ENCODE data around the gene NPAS3.

NPAS3 gene

DNA sequence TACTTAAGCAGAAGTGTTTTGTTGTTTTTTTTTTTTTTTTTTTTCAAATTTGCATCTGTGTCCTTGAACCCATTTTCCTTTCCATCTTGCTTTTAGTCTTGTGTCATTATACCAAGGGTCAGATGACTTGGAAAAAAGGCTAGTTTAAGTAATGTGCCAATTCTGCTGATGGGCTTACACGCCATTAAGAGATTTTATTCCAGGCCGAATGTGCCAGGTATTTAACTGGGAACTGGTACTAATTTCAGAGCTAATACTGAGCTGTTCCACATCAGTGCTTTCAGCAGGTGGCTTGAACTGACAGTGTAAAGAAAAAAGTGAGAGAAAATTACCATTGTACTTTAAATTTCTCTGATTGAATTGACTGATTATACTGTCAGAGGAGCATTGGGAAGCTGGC, 224.9 kb downstream of the NPAS3 start:
- H3K4me3 ChIP-seq (ENCODE audit: low read depth, low read length) = no peak overlapping the region
- TF ChIP-seq, protein P1, sequence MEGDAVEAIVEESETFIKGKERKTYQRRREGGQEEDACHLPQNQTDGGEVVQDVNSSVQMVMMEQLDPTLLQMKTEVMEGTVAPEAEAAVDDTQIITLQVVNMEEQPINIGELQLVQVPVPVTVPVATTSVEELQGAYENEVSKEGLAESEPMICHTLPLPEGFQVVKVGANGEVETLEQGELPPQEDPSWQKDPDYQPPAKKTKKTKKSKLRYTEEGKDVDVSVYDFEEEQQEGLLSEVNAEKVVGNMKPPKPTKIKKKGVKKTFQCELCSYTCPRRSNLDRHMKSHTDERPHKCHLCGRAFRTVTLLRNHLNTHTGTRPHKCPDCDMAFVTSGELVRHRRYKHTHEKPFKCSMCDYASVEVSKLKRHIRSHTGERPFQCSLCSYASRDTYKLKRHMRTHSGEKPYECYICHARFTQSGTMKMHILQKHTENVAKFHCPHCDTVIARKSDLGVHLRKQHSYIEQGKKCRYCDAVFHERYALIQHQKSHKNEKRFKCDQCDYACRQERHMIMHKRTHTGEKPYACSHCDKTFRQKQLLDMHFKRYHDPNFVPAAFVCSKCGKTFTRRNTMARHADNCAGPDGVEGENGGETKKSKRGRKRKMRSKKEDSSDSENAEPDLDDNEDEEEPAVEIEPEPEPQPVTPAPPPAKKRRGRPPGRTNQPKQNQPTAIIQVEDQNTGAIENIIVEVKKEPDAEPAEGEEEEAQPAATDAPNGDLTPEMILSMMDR (IDR thresholded peaks at IDR 0.05; ENCODE audit: low read depth, low read length) = no peak

DNA sequence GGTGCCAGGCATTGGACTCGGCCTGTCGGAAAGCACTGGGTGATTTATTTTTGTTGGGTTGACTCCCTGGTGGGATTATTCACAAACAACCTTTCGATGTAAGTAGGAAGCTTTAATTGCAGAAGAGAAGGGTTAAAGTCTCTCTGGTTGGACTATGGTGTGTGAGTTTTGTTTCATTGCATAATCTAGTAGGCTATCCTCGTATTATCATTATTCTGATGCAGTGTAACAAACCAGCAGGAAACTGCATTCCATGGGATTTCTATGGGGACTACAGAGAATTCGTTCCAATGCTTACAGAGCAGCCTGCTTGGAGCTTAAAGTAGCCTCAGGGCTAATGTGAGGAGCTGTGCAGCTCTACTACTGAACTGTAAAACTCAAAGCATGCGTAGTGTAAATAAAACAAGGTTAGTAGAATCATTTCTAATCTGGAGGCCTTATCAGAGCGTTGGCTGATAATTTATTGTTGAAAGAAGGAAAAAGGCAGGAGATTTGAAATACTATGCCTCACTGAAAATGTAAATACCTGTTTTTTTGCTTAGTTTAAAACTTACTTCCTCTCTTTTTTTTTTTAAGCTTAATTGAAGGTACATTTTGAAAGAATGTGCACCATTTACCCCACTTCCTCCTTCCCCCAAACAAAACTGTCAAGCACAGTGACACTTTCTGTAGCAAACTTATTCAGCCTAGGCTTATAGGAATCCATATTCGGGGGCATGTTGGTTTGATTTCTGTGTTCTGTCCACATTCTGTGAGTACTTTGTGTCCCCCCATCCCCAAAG, 226.7 kb downstream of the NPAS3 start:
- TF ChIP-seq, protein P1 (IDR thresholded peaks at IDR 0.05; ENCODE audit: low read depth, low read length) = no peak
- H3K4me3 ChIP-seq (ENCODE audit: low read depth, low read length) = no peak overlapping the region

DNA sequence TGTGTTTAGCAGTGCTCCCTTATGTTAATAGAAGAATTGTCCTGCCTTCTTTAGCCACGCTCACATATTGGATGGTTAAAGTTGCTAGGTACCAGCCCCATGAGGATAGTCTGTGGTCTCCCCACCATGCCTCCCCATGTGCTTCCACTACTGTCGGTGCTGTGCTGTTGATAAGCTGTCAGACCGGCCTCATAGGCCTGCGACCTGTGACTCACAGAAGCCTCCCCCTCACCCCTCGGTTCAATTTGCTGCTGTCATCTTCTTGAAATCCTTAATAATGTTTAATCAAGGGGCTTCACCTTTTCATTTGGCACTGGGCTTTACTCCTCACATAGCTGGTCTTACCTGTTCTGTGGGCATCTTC, 227.2 kb downstream of the NPAS3 start:
- H3K4me3 ChIP-seq (ENCODE audit: low read depth, low read length) = no peak overlapping the region
- TF ChIP-seq, protein P1 (IDR thresholded peaks at IDR 0.05; ENCODE audit: low read depth, low read length) = no peak

GRCh38 chr14:33175951-33176350, 237.3 kb downstream of the NPAS3 start:
- TF ChIP-seq, protein P1 (IDR thresholded peaks at IDR 0.05; ENCODE audit: low read depth, low read length) = no peak
- H3K4me3 ChIP-seq (ENCODE audit: low read depth, low read length) = no peak overlapping the region

- H3K4me3 ChIP-seq (ENCODE audit: low read depth, low read length) = no peak overlapping the region
- TF ChIP-seq, protein P1 (IDR thresholded peaks at IDR 0.05; ENCODE audit: low read depth, low read length) = no peak
These were observed 245.9 kb downstream of the NPAS3 start for GRCh38 chr14:33184587-33184986.

DNA sequence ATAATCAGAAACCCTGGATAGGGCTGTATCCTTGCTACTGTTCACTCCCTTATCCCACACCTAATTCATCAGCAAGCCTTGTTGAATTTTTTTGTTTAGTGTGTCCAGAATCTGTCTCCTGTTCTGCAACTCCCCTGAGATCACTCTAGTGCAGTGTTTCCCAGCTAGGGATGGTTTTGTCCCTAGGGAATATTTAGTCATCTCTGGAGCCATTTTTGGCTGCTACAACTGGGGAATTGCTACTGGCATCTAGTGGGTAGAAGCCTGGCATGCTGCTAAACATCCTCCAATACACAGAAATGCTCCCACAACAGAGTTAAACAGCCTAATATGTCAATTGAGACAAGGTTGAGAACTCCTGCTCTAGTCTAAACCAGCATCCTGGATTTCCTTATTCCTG, 248.0 kb downstream of the NPAS3 start:
- TF ChIP-seq, protein P1 (IDR thresholded peaks at IDR 0.05; ENCODE audit: low read depth, low read length) = no peak
- no peak overlapping the region for H3K4me3 ChIP-seq (ENCODE audit: low read depth, low read length)

DNA sequence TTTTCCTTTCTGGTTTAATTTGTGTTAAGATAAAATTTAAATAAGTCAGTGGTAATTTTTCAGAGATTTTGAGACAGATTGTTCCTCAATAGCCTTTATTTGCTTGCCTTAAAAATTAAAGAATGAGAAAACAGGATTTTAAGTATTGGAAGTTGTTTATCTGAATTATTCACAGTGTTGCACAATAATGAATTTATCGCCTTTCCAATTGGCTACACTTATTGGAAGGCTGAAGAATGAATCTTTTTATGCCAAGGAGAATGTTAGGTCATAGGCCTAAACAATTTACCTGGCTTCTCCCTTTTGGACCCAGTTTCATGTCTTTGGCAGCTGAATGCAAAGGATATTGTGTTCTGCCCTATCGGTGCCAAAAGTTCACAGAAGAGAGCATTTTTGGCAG, 250.2 kb downstream of the NPAS3 start:
- H3K4me3 ChIP-seq (ENCODE audit: low read depth, low read length) = no peak overlapping the region
- TF ChIP-seq, protein P1 (IDR thresholded peaks at IDR 0.05; ENCODE audit: low read depth, low read length) = no peak

All from WI38 (cell line).